Activated naive CD4-positive, alpha-beta T cell treated with Interleukin-2 at 50 U/mL for 16 hours (primary cell): ENCODE results near the gene NOL3.
"Not testable (repeated sequence)": the region's sequence is repeated elsewhere in the genome, so short reads cannot be mapped to it uniquely, and the experiment has no call there.

Experiments
- DNase-seq: peaks from one replicate; pipeline ENCODE4 v3.0.0-alpha.2; 2020

NOL3 gene

GRCh38 chr16:67170168-67170948 is at the start of gene NOL3:
Gene NOL3, plus strand, starts transcription at chr16:67170538.
- DNase-seq, result peak; percentile 40

- not testable (repeated sequence) for DNase-seq
Observed at GRCh38 chr16:67122799-67123198, 47.5 kb upstream of the NOL3 start.

- no peak for DNase-seq
Observed at GRCh38 chr16:67128417-67128816, 41.9 kb upstream of the NOL3 start.

- DNase-seq, result no peak
Observed at GRCh38 chr16:67128887-67129286, 41.5 kb upstream of the NOL3 start.

GRCh38 chr16:67129422-67129821 is 40.9 kb upstream of the NOL3 start:
- no peak for DNase-seq

GRCh38 chr16:67137605-67138004 is 32.7 kb upstream of the NOL3 start:
- DNase-seq, result no peak

- no peak for DNase-seq
Observed at GRCh38 chr16:67141391-67141790, 28.9 kb upstream of the NOL3 start.

- no peak for DNase-seq
Observed at GRCh38 chr16:67142342-67142741, 28.0 kb upstream of the NOL3 start.

GRCh38 chr16:67144943-67145342 is 25.4 kb upstream of the NOL3 start:
- no peak for DNase-seq

GRCh38 chr16:67145746-67146145 is 24.6 kb upstream of the NOL3 start:
- no peak for DNase-seq

GRCh38 chr16:67146523-67147357 is 23.6 kb upstream of the NOL3 start:
- no peak for DNase-seq

- DNase-seq, result no peak
Observed at GRCh38 chr16:67147437-67148140, 22.7 kb upstream of the NOL3 start.

- no peak for DNase-seq
Observed at GRCh38 chr16:67148221-67148620, 22.1 kb upstream of the NOL3 start.

GRCh38 chr16:67148656-67149275 is 21.6 kb upstream of the NOL3 start:
- DNase-seq, result no peak

GRCh38 chr16:67149276-67150046 is 20.9 kb upstream of the NOL3 start:
- no peak for DNase-seq

- DNase-seq, result peak; percentile 63
Observed at GRCh38 chr16:67150047-67150832, 20.1 kb upstream of the NOL3 start.

- peak; percentile 48 for DNase-seq
Observed at GRCh38 chr16:67150833-67151396, 19.4 kb upstream of the NOL3 start, which contains the start of gene B3GNT9. Gene B3GNT9, minus strand, starts transcription at chr16:67150998. Its CDS starts 513 bp downstream, at chr16:67150485.

GRCh38 chr16:67151431-67152097 is 18.8 kb upstream of the NOL3 start:
- DNase-seq, result no peak

- DNase-seq, result no peak
Observed at GRCh38 chr16:67154578-67155294, 15.6 kb upstream of the NOL3 start.
